ENCODE results near the gene PTP4A1.

- TF ChIP-seq, protein P1, sequence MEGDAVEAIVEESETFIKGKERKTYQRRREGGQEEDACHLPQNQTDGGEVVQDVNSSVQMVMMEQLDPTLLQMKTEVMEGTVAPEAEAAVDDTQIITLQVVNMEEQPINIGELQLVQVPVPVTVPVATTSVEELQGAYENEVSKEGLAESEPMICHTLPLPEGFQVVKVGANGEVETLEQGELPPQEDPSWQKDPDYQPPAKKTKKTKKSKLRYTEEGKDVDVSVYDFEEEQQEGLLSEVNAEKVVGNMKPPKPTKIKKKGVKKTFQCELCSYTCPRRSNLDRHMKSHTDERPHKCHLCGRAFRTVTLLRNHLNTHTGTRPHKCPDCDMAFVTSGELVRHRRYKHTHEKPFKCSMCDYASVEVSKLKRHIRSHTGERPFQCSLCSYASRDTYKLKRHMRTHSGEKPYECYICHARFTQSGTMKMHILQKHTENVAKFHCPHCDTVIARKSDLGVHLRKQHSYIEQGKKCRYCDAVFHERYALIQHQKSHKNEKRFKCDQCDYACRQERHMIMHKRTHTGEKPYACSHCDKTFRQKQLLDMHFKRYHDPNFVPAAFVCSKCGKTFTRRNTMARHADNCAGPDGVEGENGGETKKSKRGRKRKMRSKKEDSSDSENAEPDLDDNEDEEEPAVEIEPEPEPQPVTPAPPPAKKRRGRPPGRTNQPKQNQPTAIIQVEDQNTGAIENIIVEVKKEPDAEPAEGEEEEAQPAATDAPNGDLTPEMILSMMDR (IDR thresholded peaks at IDR 0.05): peak; percentile 89
- TF ChIP-seq POLR2AphosphoS5 (IDR thresholded peaks at IDR 0.05; ENCODE audit: low read depth, low read length): no peak
These were observed 1.7 kb downstream of the PTP4A1 start for GRCh38 chr6:63573899-63574553.

All from Panc1 (cell line).